ENCODE data around the gene DDX39B. TPM values are rescaled to one million over a fixed set of nuclear protein-coding genes. Genes with fewer than 3 reads are reported as not detected.
"Not testable (repeated sequence)": the region's sequence is repeated elsewhere in the genome, so short reads cannot be mapped to it uniquely, and the experiment has no call there.

DDX39B gene
- total RNA-seq, 4 donors from 2014 or later, result 107 to 198 (median 144) TPM

GRCh38 chr6:31521835-31522234, 20.0 kb downstream of the DDX39B start:
- Histone ChIP-seq H3K36me3 (no peaks in the 10 kb centered on the region), H3K4me1 (no peaks in the 10 kb centered on the region), H3K9me3 (no peaks in the 10 kb centered on the region), H3K27ac (no peak overlapping the region), H3K4me3 (no peak overlapping the region), H3K27me3 (no peaks in the 10 kb centered on the region)
- in situ Hi-C loops (cut with MboI; ENCODE audit: low sequenced_read_pairs in 4 of 4), result no loop called here
- TF ChIP-seq POLR2A (IDR thresholded peaks at IDR 0.05), result no peak
- TF ChIP-seq CTCF (IDR thresholded peaks at IDR 0.05 in 4 of 5, conservative IDR thresholded peaks at IDR 0.05 in 1 of 5), result no peak
- ATAC-seq, result no peak
- no peak for DNase-seq
- intact Hi-C loops (cut with DNase I; ENCODE audit: low total_unique reads), result no loop called here

GRCh38 chr6:31513456-31514165, 28.2 kb downstream of the DDX39B start:
- in situ Hi-C loops (cut with MboI; ENCODE audit: low sequenced_read_pairs in 4 of 4), result no loop called here
- no peaks in the 10 kb centered on the region for H3K36me3 ChIP-seq
- TF ChIP-seq CTCF (IDR thresholded peaks at IDR 0.05 in 4 of 5, conservative IDR thresholded peaks at IDR 0.05 in 1 of 5) (no peak), POLR2A (IDR thresholded peaks at IDR 0.05) (no peak)
- ATAC-seq (no peak), DNase-seq (no peak)
- no peaks in the 10 kb centered on the region for H3K4me1 ChIP-seq
- H3K4me3 ChIP-seq, result no peak overlapping the region
- no peak overlapping the region for H3K27ac ChIP-seq
- intact Hi-C loops (cut with DNase I; ENCODE audit: low total_unique reads), result no loop called here
- H3K27me3 ChIP-seq, result no peaks in the 10 kb centered on the region
- H3K9me3 ChIP-seq, result no peaks in the 10 kb centered on the region

DNA sequence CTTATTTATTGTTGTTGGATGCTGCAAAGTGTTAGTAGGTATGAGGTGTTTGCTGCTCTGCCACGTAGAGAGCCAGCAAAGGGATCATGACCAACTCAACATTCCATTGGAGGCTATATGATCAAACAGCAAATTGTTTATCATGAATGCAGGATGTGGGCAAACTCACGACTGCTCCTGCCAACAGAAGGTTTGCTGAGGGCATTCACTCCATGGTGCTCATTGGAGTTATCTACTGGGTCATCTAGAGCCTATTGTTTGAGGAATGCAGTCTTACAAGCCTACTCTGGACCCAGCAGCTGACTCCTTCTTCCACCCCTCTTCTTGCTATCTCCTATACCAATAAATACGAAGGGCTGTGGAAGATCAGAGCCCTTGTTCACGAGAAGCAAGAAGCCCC, 31.8 kb downstream of the DDX39B start:
- no peak overlapping the region for H3K27ac ChIP-seq
- H3K9me3 ChIP-seq, result no peaks in the 10 kb centered on the region
- in situ Hi-C loops (cut with MboI; ENCODE audit: low sequenced_read_pairs in 4 of 4), result no loop called here
- DNase-seq (no peak), ATAC-seq (no peak)
- TF ChIP-seq POLR2A (IDR thresholded peaks at IDR 0.05), result no peak
- TF ChIP-seq CTCF (IDR thresholded peaks at IDR 0.05 in 4 of 5, conservative IDR thresholded peaks at IDR 0.05 in 1 of 5), result no peak
- H3K4me1 ChIP-seq, result no peaks in the 10 kb centered on the region
- no peaks in the 10 kb centered on the region for H3K27me3 ChIP-seq
- intact Hi-C loops (cut with DNase I; ENCODE audit: low total_unique reads), result no loop called here
- no peaks in the 10 kb centered on the region for H3K36me3 ChIP-seq
- H3K4me3 ChIP-seq, result no peak overlapping the region

GRCh38 chr6:31509036-31509435, 32.8 kb downstream of the DDX39B start:
- H3K27me3 ChIP-seq; H3K27ac ChIP-seq; DNase-seq; H3K9me3 ChIP-seq; ATAC-seq; intact Hi-C loops (cut with DNase I; ENCODE audit: low total_unique reads); H3K36me3 ChIP-seq; H3K4me1 ChIP-seq; in situ Hi-C loops (cut with MboI; ENCODE audit: low sequenced_read_pairs in 4 of 4); H3K4me3 ChIP-seq: not testable (repeated sequence)

DNA sequence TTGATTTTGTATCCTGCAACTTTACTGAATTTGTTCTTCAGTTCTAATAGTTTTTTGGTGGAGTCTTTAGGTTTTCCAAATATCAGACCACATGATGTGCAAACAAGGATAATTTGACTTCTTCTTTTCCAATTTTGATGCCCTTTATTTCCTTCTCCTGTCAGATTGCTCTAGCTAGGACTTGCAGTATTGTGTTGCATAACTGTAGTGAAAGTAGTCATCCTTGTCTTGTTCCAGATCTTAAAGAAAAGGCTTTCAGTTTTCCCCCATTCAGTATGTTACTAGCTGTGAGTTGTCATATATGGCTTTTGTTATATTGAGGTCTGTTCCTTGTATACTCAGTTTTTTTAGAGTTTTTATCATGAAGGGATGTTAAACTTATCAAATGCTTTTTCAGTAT, 39.2 kb downstream of the DDX39B start:
- H3K9me3 ChIP-seq, result no peaks in the 10 kb centered on the region
- H3K4me1 ChIP-seq, result peaks cover 0 to 4% of the 10 kb centered on the region in 2 donors
- no peak overlapping the region for H3K27ac ChIP-seq
- in situ Hi-C loops (cut with MboI; ENCODE audit: low sequenced_read_pairs in 4 of 4) (no loop called here), intact Hi-C loops (cut with DNase I; ENCODE audit: low total_unique reads) (no loop called here)
- peaks cover 11 to 28% (median 22%) of the 10 kb centered on the region in 3 donors for H3K27me3 ChIP-seq
- DNase-seq (no peak), ATAC-seq (no peak)
- no peaks in the 10 kb centered on the region for H3K36me3 ChIP-seq
- H3K4me3 ChIP-seq, result no peak overlapping the region
- no peak for TF ChIP-seq POLR2A (IDR thresholded peaks at IDR 0.05)
- TF ChIP-seq CTCF (IDR thresholded peaks at IDR 0.05 in 4 of 5, conservative IDR thresholded peaks at IDR 0.05 in 1 of 5), result no peak

DNA sequence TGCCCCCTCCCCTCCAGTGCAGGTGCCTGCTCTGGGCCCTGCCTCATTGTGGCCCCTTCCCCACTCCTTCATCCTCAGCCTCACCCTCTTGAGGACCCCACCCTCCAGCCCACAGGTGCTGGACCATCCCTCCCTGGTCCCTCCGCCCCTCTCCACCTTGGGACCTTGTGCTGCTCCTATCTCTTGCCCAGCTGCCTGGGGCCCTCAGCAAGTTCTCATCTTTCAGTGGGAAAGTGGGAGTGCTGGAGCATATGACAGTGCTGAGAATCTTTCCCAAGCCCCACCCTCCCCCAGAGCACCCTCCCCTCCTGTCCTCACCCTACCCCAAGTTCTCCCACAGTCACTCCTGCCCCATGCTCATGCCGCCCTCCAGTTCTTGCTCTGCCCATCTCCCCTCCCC, 42.2 kb downstream of the DDX39B start:
- in situ Hi-C loops (cut with MboI; ENCODE audit: low sequenced_read_pairs in 4 of 4); H3K36me3 ChIP-seq; H3K27ac ChIP-seq; DNase-seq; H3K4me3 ChIP-seq; H3K4me1 ChIP-seq; H3K9me3 ChIP-seq; ATAC-seq: not testable (repeated sequence)
- peaks cover 16 to 38% (median 22%) of the 10 kb centered on the region in 3 donors for H3K27me3 ChIP-seq
- intact Hi-C loops (cut with DNase I; ENCODE audit: low total_unique reads), result loop anchor here (5.0 kb wide), 1 partner anchor 43 kb away; the partner anchor contains the start of gene DDX39B

Data from gastrocnemius medialis (tissue), 4 donors.